Mucosa of descending colon (tissue), 3 donors: ENCODE results near the gene IFNA10. TPM values are rescaled to one million over a fixed set of nuclear protein-coding genes. Genes with fewer than 3 reads are reported as not detected.
A peak's percentile ranks its signal among the peaks of the same experiment; 100 is the strongest.
"Not testable (repeated sequence)": the region's sequence is repeated elsewhere in the genome, so short reads cannot be mapped to it uniquely, and the experiment has no call there.

Experiments used
- ATAC-seq: fragments of 200-7000 bp; cut with Tn5 transposase; one replicate; pipeline ENCODE4 v1.9.1; 2020; ENCODE audit warnings: mild to moderate bottlenecking, moderate library complexity
- DNase-seq, 3 donors: peaks; one replicate each; pipeline ENCODE4 v3.0.0-alpha.2; 2020
- H3K36me3 ChIP-seq: fragments of 200-600 bp; one replicate; pipeline ENCODE4 v1.8.0; 2021; ENCODE audit warnings: low read depth, mild to moderate bottlenecking
- H3K4me1 ChIP-seq: fragments of 200-600 bp; one replicate; pipeline ENCODE4 v1.8.0; 2021; ENCODE audit warnings: low read depth, mild to moderate bottlenecking
- H3K4me3 ChIP-seq: fragments of 200-600 bp; one replicate; pipeline ENCODE4 v1.8.0; 2021; ENCODE audit warnings: mild to moderate bottlenecking
- H3K9me3 ChIP-seq: fragments of 200-600 bp; one replicate; pipeline ENCODE4 v1.8.0; 2021; ENCODE audit warnings: mild to moderate bottlenecking
- intact Hi-C, 2 donors: fragments of 100-400 bp; cut with DNase I in 1 of 2; cut with micrococcal nuclease in 1 of 2; formaldehyde crosslinking; loops; one replicate each; pipeline versions ENCODE4 v1.11.0 to v1.11.1; 2022; cut with DNase I, micrococcal nuclease
- total RNA-seq, 3 donors: library from RNA; stranded (reverse); fragmentation: NEBNext Ultra II Directional in 2 of 3; extraction: Animal tissue kit (Norgen Biotek cat#: 25700) in 2 of 3; gene quantifications; one replicate each; pipeline versions ENCODE4 v1.2.1 to v1.2.4, GENCODE V29; 2021 to 2023
- TF ChIP-seq, protein P1 (sequence below): fragments of 200-600 bp; IDR thresholded peaks from one replicate; pipeline ENCODE4 v1.8.0; 2022; ENCODE audit warnings: antibody characterized with exemption, mild to moderate bottlenecking
- donor health status: DM: no; HTN: no; CAD: no; lungs with moderate emphysema.
- donor health status: DM: no; HTN: no; CAD: no.
- donor health status: DM: no; HTN: yes; CAD: no.

Gene IFNA10
- total RNA-seq, 3 donors from 2014 or later, result not detected

- no peaks in the 10 kb centered on the region for H3K4me1 ChIP-seq
- H3K9me3 ChIP-seq, result no peaks in the 10 kb centered on the region
- ATAC-seq, result no peak
- DNase-seq, result no peak
- no peaks in the 10 kb centered on the region for H3K36me3 ChIP-seq
- TF ChIP-seq, protein P1, sequence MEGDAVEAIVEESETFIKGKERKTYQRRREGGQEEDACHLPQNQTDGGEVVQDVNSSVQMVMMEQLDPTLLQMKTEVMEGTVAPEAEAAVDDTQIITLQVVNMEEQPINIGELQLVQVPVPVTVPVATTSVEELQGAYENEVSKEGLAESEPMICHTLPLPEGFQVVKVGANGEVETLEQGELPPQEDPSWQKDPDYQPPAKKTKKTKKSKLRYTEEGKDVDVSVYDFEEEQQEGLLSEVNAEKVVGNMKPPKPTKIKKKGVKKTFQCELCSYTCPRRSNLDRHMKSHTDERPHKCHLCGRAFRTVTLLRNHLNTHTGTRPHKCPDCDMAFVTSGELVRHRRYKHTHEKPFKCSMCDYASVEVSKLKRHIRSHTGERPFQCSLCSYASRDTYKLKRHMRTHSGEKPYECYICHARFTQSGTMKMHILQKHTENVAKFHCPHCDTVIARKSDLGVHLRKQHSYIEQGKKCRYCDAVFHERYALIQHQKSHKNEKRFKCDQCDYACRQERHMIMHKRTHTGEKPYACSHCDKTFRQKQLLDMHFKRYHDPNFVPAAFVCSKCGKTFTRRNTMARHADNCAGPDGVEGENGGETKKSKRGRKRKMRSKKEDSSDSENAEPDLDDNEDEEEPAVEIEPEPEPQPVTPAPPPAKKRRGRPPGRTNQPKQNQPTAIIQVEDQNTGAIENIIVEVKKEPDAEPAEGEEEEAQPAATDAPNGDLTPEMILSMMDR, result no peak
- intact Hi-C loops, result no loop called here
- no peak overlapping the region for H3K4me3 ChIP-seq
These were observed 34.8 kb downstream of the IFNA10 start for GRCh38 chr9:21172156-21172555.

DNA sequence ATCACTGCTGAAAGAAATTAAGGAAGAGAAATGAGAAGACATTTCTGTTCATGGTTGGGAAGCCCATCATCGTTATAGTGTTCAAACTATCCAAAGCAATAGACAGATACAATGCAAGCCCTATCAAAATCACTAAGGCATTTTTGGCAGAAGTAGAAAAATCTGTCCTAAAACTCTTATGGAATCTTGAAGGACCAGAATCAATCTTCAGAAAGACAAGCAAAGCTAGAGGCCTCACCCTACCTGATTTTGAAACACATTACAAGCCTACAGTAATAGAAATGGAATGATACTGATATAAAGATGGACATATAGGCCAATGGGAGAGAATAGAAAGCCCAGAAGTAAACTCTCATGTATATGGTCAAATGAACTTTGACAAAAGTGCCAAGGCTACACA is 35.6 kb downstream of the IFNA10 start:
- Histone ChIP-seq H3K4me1 (no peaks in the 10 kb centered on the region), H3K9me3 (no peaks in the 10 kb centered on the region), H3K36me3 (no peaks in the 10 kb centered on the region), H3K4me3 (no peak overlapping the region)
- ATAC-seq (no peak), DNase-seq (no peak)
- TF ChIP-seq, protein P1, result no peak
- intact Hi-C loops, result no loop called here

DNA sequence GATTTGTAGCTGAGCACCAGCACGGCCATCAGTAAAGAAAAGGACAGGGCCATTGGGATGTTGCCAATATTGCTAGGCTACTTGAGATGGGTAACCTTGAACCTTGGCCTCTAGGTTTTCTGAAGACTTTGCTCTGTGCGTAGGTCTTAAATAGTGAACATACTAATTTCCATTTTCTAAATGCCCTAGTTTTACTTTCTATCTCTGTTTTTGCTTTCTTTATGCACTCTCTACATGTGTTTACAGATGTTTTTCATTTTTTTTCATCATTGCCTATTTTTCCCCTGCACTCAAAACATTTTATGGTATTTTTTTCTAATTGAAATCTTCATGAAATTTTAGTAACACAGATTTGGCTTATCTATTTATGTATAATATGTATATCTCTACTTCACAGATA is 40.4 kb downstream of the IFNA10 start, which contains the start of gene IFNA21:
Gene IFNA21, minus strand, starts transcription at position 101 of the 400 bp plus-strand sequence. Its CDS starts 48 bp downstream, at position 53.
- intact Hi-C loops, H3K4me3 ChIP-seq: not testable (repeated sequence)

DNA sequence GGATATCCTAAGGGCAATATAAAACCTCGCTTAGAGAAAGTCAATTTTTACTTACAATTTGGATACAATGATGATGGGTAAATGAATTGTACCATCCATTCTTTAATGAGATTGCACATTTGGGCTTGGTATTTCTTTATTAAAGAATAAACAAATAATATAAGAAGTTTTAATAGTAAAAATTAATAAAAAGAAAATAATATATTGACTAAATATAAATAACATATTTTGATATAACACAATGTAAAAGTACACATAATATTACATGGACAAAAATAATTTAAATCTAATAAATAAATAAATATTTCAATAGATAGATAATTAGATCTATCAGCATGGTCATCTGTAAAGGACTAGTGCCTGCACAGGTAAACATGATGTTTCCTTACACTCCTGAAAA is 41.4 kb downstream of the IFNA10 start:
- intact Hi-C loops, result no loop called here
- ATAC-seq (no peak), DNase-seq (no peak)
- TF ChIP-seq, protein P1, result no peak
- no peaks in the 10 kb centered on the region for H3K9me3 ChIP-seq
- no peaks in the 10 kb centered on the region for H3K4me1 ChIP-seq
- H3K4me3 ChIP-seq, result no peak overlapping the region
- H3K36me3 ChIP-seq, result no peaks in the 10 kb centered on the region

More for the DNA sequence above, 40.4 kb downstream of the IFNA10 start, which contains the start of gene IFNA21:
- H3K36me3 ChIP-seq, DNase-seq, H3K4me1 ChIP-seq, ATAC-seq, H3K9me3 ChIP-seq: not testable (repeated sequence)

DNA sequence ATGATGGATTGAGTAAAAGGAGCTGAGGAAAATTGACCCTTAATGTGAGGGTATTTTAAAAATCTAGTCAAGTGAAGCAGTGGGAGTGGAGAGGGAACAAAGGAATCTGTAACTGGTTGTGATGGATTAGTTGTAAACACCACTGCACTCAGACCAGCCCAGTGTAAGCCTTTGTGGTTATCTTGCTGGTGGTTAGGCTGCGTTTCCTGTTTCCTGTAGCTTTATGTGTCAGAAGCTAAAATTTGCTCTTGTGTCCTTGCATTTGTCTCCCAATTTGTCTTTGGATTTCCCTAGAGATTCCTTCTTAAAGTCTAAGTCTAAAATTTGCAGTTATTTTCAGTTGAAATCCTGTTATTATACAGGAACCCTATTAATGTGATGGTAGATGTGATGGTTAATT is 46.8 kb downstream of the IFNA10 start:
- ATAC-seq, result peak; percentile 34
- no peaks in the 10 kb centered on the region for H3K9me3 ChIP-seq
- H3K36me3 ChIP-seq, result no peaks in the 10 kb centered on the region
- no peaks in the 10 kb centered on the region for H3K4me1 ChIP-seq
- TF ChIP-seq, protein P1, result no peak
- intact Hi-C loops, result no loop called here
- peak in 1 of 3 donors; percentile 33 for DNase-seq
- H3K4me3 ChIP-seq, result no peak overlapping the region

Other genes starting within 250 kb of the IFNA10 start
- gene HACD4, start 175.5 kb downstream of the IFNA10 start, total RNA-seq, result 1 to 10 TPM in 2 of 3 donors, under 1 TPM in 1; 0.93 to 6.1 (median 1.9) TPM
- gene IFNB1, start 129.2 kb downstream of the IFNA10 start, total RNA-seq, result not detected
- gene IFNW1, start 65.3 kb downstream of the IFNA10 start, total RNA-seq, result not detected
- gene IFNA21, start 40.5 kb downstream of the IFNA10 start, total RNA-seq, result not detected
- gene IFNA4, start 19.6 kb downstream of the IFNA10 start, total RNA-seq, result not detected
- gene IFNA7, start 4.9 kb downstream of the IFNA10 start, total RNA-seq, result not detected
- gene IFNA16, start 10.2 kb upstream of the IFNA10 start, total RNA-seq, result not detected
- not detected for gene IFNA17, start 21.1 kb upstream of the IFNA10 start, total RNA-seq
- gene IFNA14, start 32.9 kb upstream of the IFNA10 start, total RNA-seq, result not detected
- under 1 TPM in 1 of 3 donors, not detected in 2; 0.41 TPM for gene IFNA5, start 98.2 kb upstream of the IFNA10 start, total RNA-seq
- 10 to 100 TPM; 21.8 to 23.9 (median 23.4) TPM for gene KLHL9, start 128.3 kb upstream of the IFNA10 start, total RNA-seq
- gene IFNA6, start 143.7 kb upstream of the IFNA10 start, total RNA-seq, result not detected
- gene IFNA13, start 160.9 kb upstream of the IFNA10 start, total RNA-seq, result not detected
- gene IFNA2, start 178.3 kb upstream of the IFNA10 start, total RNA-seq, result not detected
- gene IFNA8, start 202.0 kb upstream of the IFNA10 start, total RNA-seq, result not detected
- not detected for gene IFNA1, start 233.3 kb upstream of the IFNA10 start, total RNA-seq